ENCODE measurements around the gene CUL2.
"Not testable (repeated sequence)": the region's sequence is repeated elsewhere in the genome, so short reads cannot be mapped to it uniquely, and the experiment has no call there.

Gene CUL2

GRCh38 chr10:35019041-35020024 lies 70.8 kb downstream of the CUL2 start:
- no peak for DNase-seq (ENCODE audit: low read depth in 3 of 3)

GRCh38 chr10:35017608-35018007 lies 72.5 kb downstream of the CUL2 start:
- no peak for DNase-seq (ENCODE audit: low read depth in 3 of 3)

- DNase-seq (ENCODE audit: low read depth in 3 of 3) = no peak
Observed at GRCh38 chr10:35015843-35016408, 74.2 kb downstream of the CUL2 start.

- no peak for DNase-seq (ENCODE audit: low read depth in 3 of 3)
Observed at GRCh38 chr10:35012781-35013180, 77.4 kb downstream of the CUL2 start.

GRCh38 chr10:35011771-35012191 lies 78.4 kb downstream of the CUL2 start:
- no peak for DNase-seq (ENCODE audit: low read depth in 3 of 3)

GRCh38 chr10:35007858-35008301 lies 82.3 kb downstream of the CUL2 start:
- no peak for DNase-seq (ENCODE audit: low read depth in 3 of 3)

- no peak for DNase-seq (ENCODE audit: low read depth in 3 of 3)
Observed at GRCh38 chr10:35006836-35007235, 83.3 kb downstream of the CUL2 start.

GRCh38 chr10:35005868-35006267 lies 84.3 kb downstream of the CUL2 start:
- no peak for DNase-seq (ENCODE audit: low read depth in 3 of 3)

GRCh38 chr10:35004651-35005050 lies 85.5 kb downstream of the CUL2 start:
- DNase-seq (ENCODE audit: low read depth in 3 of 3) = no peak

GRCh38 chr10:35003906-35004305 lies 86.2 kb downstream of the CUL2 start:
- no peak for DNase-seq (ENCODE audit: low read depth in 3 of 3)

- DNase-seq (ENCODE audit: low read depth in 3 of 3) = no peak
Observed at GRCh38 chr10:35000936-35001335, 89.2 kb downstream of the CUL2 start.

- DNase-seq (ENCODE audit: low read depth in 3 of 3) = no peak
Observed at GRCh38 chr10:34999532-34999931, 90.6 kb downstream of the CUL2 start.

- DNase-seq (ENCODE audit: low read depth in 3 of 3) = no peak
Observed at GRCh38 chr10:34998940-34999339, 91.2 kb downstream of the CUL2 start.

- DNase-seq (ENCODE audit: low read depth in 3 of 3) = no peak
Observed at GRCh38 chr10:34996843-34997242, 93.3 kb downstream of the CUL2 start.

- no peak for DNase-seq (ENCODE audit: low read depth in 3 of 3)
Observed at GRCh38 chr10:34995925-34996324, 94.2 kb downstream of the CUL2 start.

- peak; percentile 12 to 41 (median 26) for DNase-seq (ENCODE audit: low read depth in 3 of 3)
Observed at GRCh38 chr10:34994565-34995142, 95.5 kb downstream of the CUL2 start.

GRCh38 chr10:34993782-34994181 lies 96.4 kb downstream of the CUL2 start:
- DNase-seq (ENCODE audit: low read depth in 3 of 3) = no peak

GRCh38 chr10:34991117-34991516 lies 99.0 kb downstream of the CUL2 start:
- not testable (repeated sequence) for DNase-seq (ENCODE audit: low read depth in 3 of 3)

GRCh38 chr10:34988397-34989067 lies 101.6 kb downstream of the CUL2 start:
- DNase-seq (ENCODE audit: low read depth in 3 of 3) = no peak

GRCh38 chr10:34985823-34986222 lies 104.3 kb downstream of the CUL2 start:
- no peak for DNase-seq (ENCODE audit: low read depth in 3 of 3)

GRCh38 chr10:34985146-34985545 lies 105.0 kb downstream of the CUL2 start:
- no peak for DNase-seq (ENCODE audit: low read depth in 3 of 3)

- DNase-seq (ENCODE audit: low read depth in 3 of 3) = no peak
Observed at GRCh38 chr10:34981844-34982243, 108.3 kb downstream of the CUL2 start.

Data from stimulated activated CD4-positive, alpha-beta T cell treated with anti-CD3 and anti-CD28 coated beads, TNF-alpha, amount 100 ng/mL, for 48 hours (primary cell).